Esophagus muscularis mucosa (tissue), 4 donors: Measurements from ENCODE around the gene CD274. TPM values are rescaled to one million over a fixed set of nuclear protein-coding genes. Genes with fewer than 3 reads are reported as not detected.

Source experiments
- DNase-seq: peaks from one replicate; pipeline ENCODE4 v3.0.0-alpha.2; 2017; ENCODE audit errors: extremely low spot score
- H3K27ac ChIP-seq, 4 donors: fragments of 200-600 bp; sonication (generic); replicated peaks in 1 of 4; 1 replicate in 3 of 4; 2 replicates in 1 of 4; pipeline ENCODE4 v1.5.1; 2016 to 2019; ENCODE audit warnings: mild to moderate bottlenecking in 1 of 4
- H3K27me3 ChIP-seq, 4 donors: fragments of 200-600 bp; sonication (generic); one replicate each; pipeline versions ENCODE4 v1.5.1 to v1.6.0; 2016 to 2019
- H3K36me3 ChIP-seq, 4 donors: fragments of 200-600 bp; sonication (generic); one replicate each; pipeline ENCODE4 v1.5.1; 2016 to 2019
- H3K4me1 ChIP-seq, 4 donors: fragments of 200-600 bp; sonication (generic); one replicate each; pipeline ENCODE4 v1.5.1; 2016 to 2019
- H3K4me3 ChIP-seq, 4 donors: fragments of 200-600 bp; sonication (generic); 1 replicate in 2 of 4; 2 replicates in 2 of 4; pipeline ENCODE4 v1.5.1; 2016 to 2019; ENCODE audit warnings: mild to moderate bottlenecking in 4 of 4, moderate library complexity in 1 of 4
- H3K9me3 ChIP-seq, 4 donors: fragments of 200-600 bp; sonication (generic); 1 replicate in 3 of 4; 2 replicates in 1 of 4; pipeline ENCODE4 v1.5.1; 2016 to 2019
- EP300 ChIP-seq: sonication (generic); formaldehyde crosslinking; IDR thresholded peaks from one replicate; pipeline ENCODE4 v1.6.1; 2017; ENCODE audit warnings: antibody characterized with exemption
- POLR2A ChIP-seq: fragments of 450-650 bp; IDR thresholded peaks from one replicate; pipeline ENCODE4 v1.6.1; 2017; ENCODE audit warnings: antibody characterized with exemption, moderate library complexity, mild to moderate bottlenecking, low read depth
- POLR2AphosphoS5 ChIP-seq, 2 donors: sonication (generic); formaldehyde crosslinking; IDR thresholded peaks; one replicate each; pipeline ENCODE4 v1.6.1; 2017; ENCODE audit warnings: antibody characterized with exemption in 2 of 2
- WGBS: methylation state at CpG from one replicate; pipeline ENCODE4 v1.1.5; 2018; 5-methylcytosine and 5-hydroxymethylcytosine counted together
- intact Hi-C: fragments of 100-400 bp; cut with DNase I; formaldehyde crosslinking; loops from one replicate; pipeline ENCODE4 v1.15.1; 2023
- total RNA-seq, 4 donors: library from RNA; depleted of rRNA; stranded (reverse); fragments of >200 nt; gene quantifications; one replicate each; pipeline versions ENCODE4 v1.1.0 to v1.2.1, GENCODE V29; 2016
- TF ChIP-seq, protein P1 (sequence below), 3 experiments: fragments of 200-600 bp in 2 of 3; fragments of 450-650 bp in 1 of 3; sonication (generic) in 2 of 3; IDR thresholded peaks; one replicate each; pipeline ENCODE4 v1.5.1; 2017 to 2019; ENCODE audit warnings: antibody characterized with exemption in 3 of 3, mild to moderate bottlenecking in 2 of 3, moderate library complexity in 1 of 3

Gene CD274
- total RNA-seq, 4 donors from 2014 or later = 0.65 to 4.5 (median 2.6) TPM

- H3K36me3 ChIP-seq = no peaks in the 10 kb centered on the region
- no peak overlapping the region for H3K4me3 ChIP-seq
- no peaks in the 10 kb centered on the region for H3K4me1 ChIP-seq
- TF ChIP-seq, protein P1, sequence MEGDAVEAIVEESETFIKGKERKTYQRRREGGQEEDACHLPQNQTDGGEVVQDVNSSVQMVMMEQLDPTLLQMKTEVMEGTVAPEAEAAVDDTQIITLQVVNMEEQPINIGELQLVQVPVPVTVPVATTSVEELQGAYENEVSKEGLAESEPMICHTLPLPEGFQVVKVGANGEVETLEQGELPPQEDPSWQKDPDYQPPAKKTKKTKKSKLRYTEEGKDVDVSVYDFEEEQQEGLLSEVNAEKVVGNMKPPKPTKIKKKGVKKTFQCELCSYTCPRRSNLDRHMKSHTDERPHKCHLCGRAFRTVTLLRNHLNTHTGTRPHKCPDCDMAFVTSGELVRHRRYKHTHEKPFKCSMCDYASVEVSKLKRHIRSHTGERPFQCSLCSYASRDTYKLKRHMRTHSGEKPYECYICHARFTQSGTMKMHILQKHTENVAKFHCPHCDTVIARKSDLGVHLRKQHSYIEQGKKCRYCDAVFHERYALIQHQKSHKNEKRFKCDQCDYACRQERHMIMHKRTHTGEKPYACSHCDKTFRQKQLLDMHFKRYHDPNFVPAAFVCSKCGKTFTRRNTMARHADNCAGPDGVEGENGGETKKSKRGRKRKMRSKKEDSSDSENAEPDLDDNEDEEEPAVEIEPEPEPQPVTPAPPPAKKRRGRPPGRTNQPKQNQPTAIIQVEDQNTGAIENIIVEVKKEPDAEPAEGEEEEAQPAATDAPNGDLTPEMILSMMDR (IDR thresholded peaks at IDR 0.05) = no peak
- no peak for TF ChIP-seq EP300
- no peak for TF ChIP-seq POLR2AphosphoS5 (IDR thresholded peaks at IDR 0.05)
- no peak for TF ChIP-seq POLR2A
- no peak overlapping the region for H3K27ac ChIP-seq
- H3K27me3 ChIP-seq = no peaks in the 10 kb centered on the region
- no peaks in the 10 kb centered on the region for H3K9me3 ChIP-seq
- intact Hi-C loops = no loop called here
- 82% methylated on average over 5 of the region's 5 CpGs for WGBS
- DNase-seq = no peak
Measured at GRCh38 chr9:5485378-5486085, 35.2 kb downstream of the CD274 start.

- DNase-seq = no peak
- H3K36me3 ChIP-seq = no peaks in the 10 kb centered on the region
- WGBS = 96% methylated on average over 5 of the region's 5 CpGs
- H3K4me1 ChIP-seq = no peaks in the 10 kb centered on the region
- no peaks in the 10 kb centered on the region for H3K9me3 ChIP-seq
- no peak overlapping the region for H3K27ac ChIP-seq
- intact Hi-C loops = no loop called here
- no peak overlapping the region for H3K4me3 ChIP-seq
- no peaks in the 10 kb centered on the region for H3K27me3 ChIP-seq
- TF ChIP-seq POLR2A = no peak
- no peak for TF ChIP-seq EP300
- no peak for TF ChIP-seq POLR2AphosphoS5 (IDR thresholded peaks at IDR 0.05)
- TF ChIP-seq, protein P1 (IDR thresholded peaks at IDR 0.05) = no peak
Measured at GRCh38 chr9:5486988-5487387, 36.6 kb downstream of the CD274 start.

DNA sequence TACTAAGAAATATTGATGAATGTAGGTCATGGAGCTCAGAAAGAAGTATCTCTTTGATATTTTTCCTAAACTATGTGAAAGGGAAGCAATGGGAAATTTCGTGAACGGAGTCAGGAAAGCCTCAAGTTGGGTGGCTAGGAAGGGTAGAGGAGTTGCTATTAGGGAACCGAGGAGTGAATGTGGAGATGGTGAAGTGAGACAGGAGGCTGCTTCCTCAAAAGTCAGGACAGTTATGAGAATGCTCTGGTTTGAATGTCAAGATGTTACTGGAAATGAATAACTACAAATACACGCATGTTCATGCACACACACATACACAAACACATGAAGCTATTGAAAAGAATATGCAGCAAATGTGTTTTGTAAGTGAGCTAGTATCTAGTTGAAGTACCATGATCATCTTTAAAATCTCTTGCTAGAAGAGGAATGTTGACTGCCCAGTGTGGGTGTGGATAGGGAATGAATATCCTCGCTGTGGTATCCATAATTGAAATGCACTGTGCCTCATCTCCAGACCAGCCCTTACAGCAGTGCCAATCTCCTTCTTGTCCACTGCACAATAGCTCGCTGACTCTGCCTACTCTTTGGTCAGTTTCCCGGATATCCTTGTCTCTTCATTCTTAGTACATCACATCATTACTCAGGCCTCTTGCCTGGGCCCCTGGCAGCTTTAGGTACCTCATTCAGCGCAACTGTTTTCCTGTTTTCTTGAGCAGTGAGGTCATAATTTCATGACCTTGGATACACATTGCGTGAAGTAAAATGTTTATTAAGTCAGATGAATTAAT lies 38.1 kb downstream of the CD274 start:
- intact Hi-C loops = no loop called here
- H3K36me3 ChIP-seq = no peaks in the 10 kb centered on the region
- TF ChIP-seq POLR2A (no peak), POLR2AphosphoS5 (IDR thresholded peaks at IDR 0.05) (no peak), EP300 (no peak)
- TF ChIP-seq, protein P1 (IDR thresholded peaks at IDR 0.05) = no peak
- H3K27me3 ChIP-seq = no peaks in the 10 kb centered on the region
- H3K4me1 ChIP-seq = no peaks in the 10 kb centered on the region
- WGBS = 76% methylated on average over 9 of the region's 9 CpGs
- H3K4me3 ChIP-seq = no peak overlapping the region
- no peak overlapping the region for H3K27ac ChIP-seq
- H3K9me3 ChIP-seq = no peaks in the 10 kb centered on the region
- no peak for DNase-seq

DNA sequence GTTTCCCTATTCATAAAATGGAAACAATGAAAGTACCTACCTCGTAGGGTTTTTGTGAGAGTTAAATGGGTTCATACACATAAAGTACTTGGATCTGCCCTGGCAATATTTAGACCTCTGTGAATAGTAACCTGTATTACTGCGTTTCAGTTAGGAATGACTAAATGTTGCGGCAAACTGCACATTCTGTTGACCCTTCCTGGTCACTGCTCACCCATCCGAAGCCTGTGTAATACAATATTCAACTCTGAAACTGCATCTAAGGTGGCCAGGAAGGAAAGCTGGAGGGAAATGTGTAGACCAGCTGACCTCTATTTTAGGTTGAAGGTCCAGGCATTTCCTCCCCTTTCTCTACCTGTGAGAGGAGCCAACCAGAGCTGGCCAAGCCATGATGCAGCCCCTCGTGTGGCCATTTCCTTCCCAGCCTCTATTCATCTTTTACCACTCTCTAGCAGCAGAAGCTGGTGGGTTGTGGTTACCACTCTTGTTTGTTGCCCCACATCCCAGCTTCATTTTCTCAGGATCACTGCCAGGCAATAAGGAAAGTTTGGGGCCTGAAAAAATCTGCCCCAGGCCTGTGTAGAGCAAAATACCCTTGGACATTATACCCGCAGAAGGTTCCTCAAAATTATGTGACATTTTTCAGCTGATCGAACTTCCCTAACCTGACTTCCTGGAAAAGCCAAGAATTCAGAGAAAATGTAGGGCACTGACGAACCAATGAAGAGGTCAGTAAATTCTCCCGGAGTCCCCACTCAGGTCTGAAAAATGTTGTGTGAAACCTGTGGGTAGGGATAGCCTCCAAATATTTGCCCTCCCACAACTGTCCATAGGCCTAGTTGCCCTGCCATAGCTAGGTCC lies 39.5 kb downstream of the CD274 start:
- TF ChIP-seq POLR2A = no peak
- TF ChIP-seq, protein P1 (IDR thresholded peaks at IDR 0.05) = no peak
- TF ChIP-seq POLR2AphosphoS5 (IDR thresholded peaks at IDR 0.05) = no peak
- TF ChIP-seq EP300 = no peak
- no peak for DNase-seq
- WGBS = 82% methylated on average over 9 of the region's 9 CpGs
- H3K4me1 ChIP-seq = no peaks in the 10 kb centered on the region
- no peak overlapping the region for H3K27ac ChIP-seq
- no peaks in the 10 kb centered on the region for H3K9me3 ChIP-seq
- no peaks in the 10 kb centered on the region for H3K36me3 ChIP-seq
- intact Hi-C loops = no loop called here
- no peak overlapping the region for H3K4me3 ChIP-seq
- H3K27me3 ChIP-seq = no peaks in the 10 kb centered on the region
